Measurements from ENCODE around the gene HOMER2.
"Not testable (repeated sequence)": the region's sequence is repeated elsewhere in the genome, so short reads cannot be mapped to it uniquely, and the experiment has no call there.

The HOMER2 gene

GRCh38 chr15:82964890-82965289 lies 12.4 kb upstream of the HOMER2 start:
- DNase-seq (ENCODE audit: low read depth): no peak

GRCh38 chr15:82963471-82964341 lies 11.2 kb upstream of the HOMER2 start:
- DNase-seq (ENCODE audit: low read depth): peak; percentile 33

GRCh38 chr15:82960766-82961165 lies 8.2 kb upstream of the HOMER2 start:
- DNase-seq (ENCODE audit: low read depth): no peak

GRCh38 chr15:82959423-82959822 lies 6.9 kb upstream of the HOMER2 start:
- DNase-seq (ENCODE audit: low read depth): no peak

GRCh38 chr15:82958638-82959037 lies 6.1 kb upstream of the HOMER2 start:
- DNase-seq (ENCODE audit: low read depth): no peak

GRCh38 chr15:82951472-82952157 lies 905 bp downstream of the HOMER2 start:
- no peak for DNase-seq (ENCODE audit: low read depth)

GRCh38 chr15:82950746-82951370 lies 1.7 kb downstream of the HOMER2 start:
- DNase-seq (ENCODE audit: low read depth): no peak

- no peak for DNase-seq (ENCODE audit: low read depth)
Measured at GRCh38 chr15:82950295-82950694, 2.2 kb downstream of the HOMER2 start.

GRCh38 chr15:82946155-82946701 lies 6.3 kb downstream of the HOMER2 start:
- no peak for DNase-seq (ENCODE audit: low read depth)

- no peak for DNase-seq (ENCODE audit: low read depth)
Measured at GRCh38 chr15:82945326-82945725, 7.2 kb downstream of the HOMER2 start.

- peak; percentile 6 for DNase-seq (ENCODE audit: low read depth)
Measured at GRCh38 chr15:82944821-82945220, 7.7 kb downstream of the HOMER2 start.

- DNase-seq (ENCODE audit: low read depth): no peak
Measured at GRCh38 chr15:82944056-82944455, 8.5 kb downstream of the HOMER2 start.

- peak; percentile 12 for DNase-seq (ENCODE audit: low read depth)
Measured at GRCh38 chr15:82943176-82943575, 9.3 kb downstream of the HOMER2 start.

GRCh38 chr15:82942691-82943090 lies 9.8 kb downstream of the HOMER2 start:
- peak; percentile 9 for DNase-seq (ENCODE audit: low read depth)

- DNase-seq (ENCODE audit: low read depth): not testable (repeated sequence)
Measured at GRCh38 chr15:82939678-82940077, 12.8 kb downstream of the HOMER2 start.

GRCh38 chr15:82937712-82938058 lies 14.8 kb downstream of the HOMER2 start:
- DNase-seq (ENCODE audit: low read depth): no peak

- peak; percentile 8 for DNase-seq (ENCODE audit: low read depth)
Measured at GRCh38 chr15:82936966-82937711, 15.4 kb downstream of the HOMER2 start.

- no peak for DNase-seq (ENCODE audit: low read depth)
Measured at GRCh38 chr15:82935382-82935781, 17.1 kb downstream of the HOMER2 start.

- no peak for DNase-seq (ENCODE audit: low read depth)
Measured at GRCh38 chr15:82934100-82934880, 18.2 kb downstream of the HOMER2 start.

- no peak for DNase-seq (ENCODE audit: low read depth)
Measured at GRCh38 chr15:82933576-82933975, 18.9 kb downstream of the HOMER2 start.

- no peak for DNase-seq (ENCODE audit: low read depth)
Measured at GRCh38 chr15:82931221-82931620, 21.3 kb downstream of the HOMER2 start.

Measured in amniotic epithelial cell (primary cell).